ENCODE measurements around the gene ALG2.

DNA sequence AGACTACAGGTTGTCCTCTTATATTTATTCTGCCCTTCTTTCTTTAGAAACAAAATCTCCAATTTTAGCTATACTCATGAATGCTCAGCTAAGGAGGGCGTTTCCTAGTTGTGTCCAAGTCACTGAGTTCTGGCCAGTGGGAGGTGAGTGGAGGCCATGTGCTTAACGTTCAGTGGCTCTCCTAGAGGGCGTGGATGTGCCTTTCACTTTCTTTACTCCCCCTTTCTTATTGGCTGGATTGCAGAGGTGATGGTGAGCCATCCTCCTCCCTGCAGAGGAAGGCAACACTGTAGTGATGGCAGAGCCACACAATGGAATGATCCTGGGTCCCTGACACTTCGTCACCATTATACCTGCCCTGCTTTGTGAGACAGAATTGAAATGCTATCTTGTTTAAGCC is 54.6 kb downstream of the ALG2 start:
- TF ChIP-seq FOXM1 (IDR thresholded peaks at IDR 0.05; ENCODE audit: borderline replicate concordance): no peak
- TF ChIP-seq, protein P1, sequence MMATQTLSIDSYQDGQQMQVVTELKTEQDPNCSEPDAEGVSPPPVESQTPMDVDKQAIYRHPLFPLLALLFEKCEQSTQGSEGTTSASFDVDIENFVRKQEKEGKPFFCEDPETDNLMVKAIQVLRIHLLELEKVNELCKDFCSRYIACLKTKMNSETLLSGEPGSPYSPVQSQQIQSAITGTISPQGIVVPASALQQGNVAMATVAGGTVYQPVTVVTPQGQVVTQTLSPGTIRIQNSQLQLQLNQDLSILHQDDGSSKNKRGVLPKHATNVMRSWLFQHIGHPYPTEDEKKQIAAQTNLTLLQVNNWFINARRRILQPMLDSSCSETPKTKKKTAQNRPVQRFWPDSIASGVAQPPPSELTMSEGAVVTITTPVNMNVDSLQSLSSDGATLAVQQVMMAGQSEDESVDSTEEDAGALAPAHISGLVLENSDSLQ (IDR thresholded peaks at IDR 0.05): no peak
- TF ChIP-seq L3MBTL2 (conservative IDR thresholded peaks at IDR 0.05): no peak
